Activated naive CD4-positive, alpha-beta T cell treated with anti-CD3 and anti-CD28 coated beads, Interleukin-2, amount 50 U/mL, for 72 hours (primary cell): ENCODE results near the gene GRPEL2. TPM values are rescaled to one million over a fixed set of nuclear protein-coding genes. Genes with fewer than 3 reads are reported as not detected.

Source experiments
- ATAC-seq, 2 donors: fragments of 150-1000 bp; cut with Tn5 transposase; 2 replicates each; pipeline ENCODE4 v1.10.0; 2021; ENCODE audit warnings: mild to moderate bottlenecking in 2 of 2, moderate library complexity in 2 of 2
- DNase-seq, 2 donors: peaks; one replicate each; pipeline ENCODE4 v3.0.0; 2021 to 2022; ENCODE audit warnings: low spot score in 2 of 2
- H3K27ac Mint-ChIP-seq, 2 donors: one replicate each; pipeline ENCODE4 v1.8.0; 2022; ENCODE audit warnings: mild to moderate bottlenecking in 2 of 2, mixed read lengths in 2 of 2
- H3K36me3 Mint-ChIP-seq, 2 donors: one replicate each; pipeline ENCODE4 v1.8.0; 2022; ENCODE audit warnings: mixed read lengths in 2 of 2
- H3K9me3 Mint-ChIP-seq, 2 donors: one replicate each; pipeline ENCODE4 v1.8.0; 2022; ENCODE audit warnings: mixed read lengths in 2 of 2
- total RNA-seq, 2 donors: library from RNA; stranded (reverse); gene quantifications; one replicate each; pipeline ENCODE4 v1.2.3, GENCODE V29; 2022

The GRPEL2 gene
- total RNA-seq = 10 to 100 TPM; 26.9 to 43.0 TPM

DNA sequence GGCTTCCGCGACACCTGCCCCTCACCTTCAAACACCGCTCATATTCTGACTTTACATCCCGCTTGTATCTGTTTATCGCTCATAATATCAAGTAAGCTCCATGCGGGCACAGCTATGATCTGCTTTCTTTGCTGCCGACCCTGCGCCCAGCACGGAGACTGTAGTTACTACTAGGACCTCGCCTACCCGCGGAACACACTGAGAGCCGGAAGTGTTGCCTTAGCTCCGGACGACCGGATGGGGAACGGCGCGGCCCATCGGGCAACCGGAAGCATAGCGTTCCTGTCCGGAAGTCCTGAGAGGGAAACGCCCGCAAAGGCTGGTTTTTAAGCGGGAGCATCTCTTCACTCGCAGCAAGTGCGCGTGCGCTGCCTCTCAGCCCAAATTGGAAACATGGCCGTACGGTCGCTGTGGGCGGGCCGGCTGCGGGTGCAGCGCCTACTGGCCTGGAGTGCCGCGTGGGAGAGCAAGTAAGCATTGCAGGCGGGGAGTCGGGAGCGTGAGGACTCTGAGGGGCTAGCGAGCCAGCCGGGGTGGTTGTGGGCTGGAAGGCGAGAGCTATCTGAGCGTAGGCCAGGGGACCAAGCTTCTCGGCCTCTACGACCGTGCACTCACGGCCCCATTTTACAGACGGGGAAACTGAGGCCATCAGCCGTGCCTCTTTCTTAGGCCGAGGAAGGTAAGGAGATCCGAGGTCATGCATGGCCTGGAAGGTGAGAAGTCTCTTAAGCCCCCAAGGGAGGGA is at the start of gene GRPEL2:
Gene GRPEL2 (plus strand): TSS at position 353 of the 745 bp plus-strand sequence. CDS start 41 bp downstream, at position 394.
- peak; percentile 90 to 97 for DNase-seq
- ATAC-seq = peak; percentile 95 to 96
- Mint-ChIP-seq H3K9me3 (no peaks in the 10 kb centered on the region), H3K36me3 (peaks cover 49 to 53% of the 10 kb centered on the region in 2 donors), H3K27ac (peak within 1 kb of the TSS; percentile 91 to 96)

DNA sequence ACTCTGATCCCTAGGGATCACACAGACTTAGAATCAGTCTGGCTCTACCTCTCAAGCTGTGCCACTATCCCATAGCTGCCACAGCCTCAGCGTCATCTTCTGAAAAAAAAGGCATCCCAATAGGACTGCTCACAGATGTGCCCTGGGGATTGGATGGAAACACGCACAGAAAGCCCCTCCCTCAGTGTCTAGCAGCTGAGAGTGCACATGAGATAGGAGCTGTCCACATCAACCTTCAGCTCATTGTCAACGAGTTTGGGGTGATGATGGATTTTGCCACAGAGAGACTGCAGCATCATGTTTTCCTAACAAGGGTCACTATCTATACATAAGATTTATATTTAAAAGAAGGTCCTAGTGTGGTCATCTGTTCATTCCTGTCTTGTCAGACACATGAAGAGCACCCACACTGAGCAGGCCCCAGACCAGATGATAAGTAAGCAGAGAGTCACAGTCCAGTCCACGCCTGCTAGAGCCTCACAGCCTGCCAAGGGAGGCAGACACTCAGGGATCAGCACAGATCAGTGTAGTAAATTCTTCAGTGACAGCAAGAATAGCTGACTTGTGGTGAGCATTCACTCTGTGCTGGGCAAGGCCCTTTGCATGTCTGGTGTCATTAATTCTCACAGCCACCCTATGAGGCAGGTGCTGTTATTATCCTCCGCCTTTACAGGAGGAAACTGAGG is 47.8 kb upstream of the GRPEL2 start:
- peak in 1 of 2 donors; percentile 6 for ATAC-seq
- no peaks in the 10 kb centered on the region for H3K36me3 Mint-ChIP-seq
- DNase-seq = no peak
- H3K27ac Mint-ChIP-seq = peak overlapping the region in 1 of 2 donors; percentile 39
- H3K9me3 Mint-ChIP-seq = no peaks in the 10 kb centered on the region

DNA sequence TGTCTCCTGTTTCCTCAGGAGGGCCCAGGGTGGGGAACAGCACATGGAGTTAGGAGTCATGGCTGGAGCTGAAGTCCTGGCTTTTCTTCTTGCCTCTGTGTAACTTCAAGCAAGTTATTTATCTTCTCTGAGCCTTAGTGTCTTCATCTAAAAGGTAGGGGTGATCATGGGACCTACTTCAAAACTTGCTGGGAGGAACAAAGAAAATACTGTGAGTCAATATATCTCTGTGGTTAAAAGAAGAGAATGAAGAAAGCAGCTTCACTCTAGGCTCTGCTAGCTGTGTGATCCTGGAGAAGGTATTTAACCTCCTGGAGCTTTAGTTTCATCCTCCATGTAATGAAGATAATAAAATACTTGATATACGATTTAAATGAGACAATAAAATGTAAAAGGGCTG is 47.1 kb upstream of the GRPEL2 start:
- ATAC-seq = peak; percentile 62 to 73
- Mint-ChIP-seq H3K9me3 (no peaks in the 10 kb centered on the region), H3K27ac (peak overlapping the region; percentile 27 to 39), H3K36me3 (no peaks in the 10 kb centered on the region)
- no peak for DNase-seq

DNA sequence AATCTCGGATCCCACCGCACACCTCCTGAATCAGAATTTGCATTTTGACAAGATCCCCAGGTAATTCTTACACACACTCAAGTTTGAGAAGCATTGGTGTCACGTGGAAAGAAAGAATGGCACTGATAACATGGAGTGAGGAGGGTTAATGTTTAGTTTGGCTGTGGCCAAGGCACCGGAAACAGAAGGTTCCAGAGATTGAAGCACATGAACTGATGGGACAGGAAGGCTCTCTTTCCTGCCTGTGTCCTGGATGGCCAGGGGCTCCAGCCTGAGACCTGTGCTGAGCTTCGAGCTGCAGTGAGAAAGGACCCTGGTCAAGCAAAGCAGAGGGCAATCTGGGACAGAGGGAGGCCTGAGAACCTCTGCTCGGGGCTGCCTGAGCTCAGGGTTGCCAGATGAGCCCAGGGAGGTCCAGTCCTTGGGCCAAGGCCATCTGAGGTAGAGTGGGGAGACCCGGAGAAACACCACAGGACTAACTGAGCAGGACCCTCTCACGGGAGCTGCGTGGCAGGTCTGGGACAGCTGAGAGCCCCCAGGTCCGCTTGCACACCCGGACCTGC is 46.4 kb upstream of the GRPEL2 start:
- no peak for DNase-seq
- Mint-ChIP-seq H3K27ac (peak overlapping the region in 1 of 2 donors; percentile 39), H3K9me3 (no peaks in the 10 kb centered on the region), H3K36me3 (no peaks in the 10 kb centered on the region)
- ATAC-seq = no peak

DNA sequence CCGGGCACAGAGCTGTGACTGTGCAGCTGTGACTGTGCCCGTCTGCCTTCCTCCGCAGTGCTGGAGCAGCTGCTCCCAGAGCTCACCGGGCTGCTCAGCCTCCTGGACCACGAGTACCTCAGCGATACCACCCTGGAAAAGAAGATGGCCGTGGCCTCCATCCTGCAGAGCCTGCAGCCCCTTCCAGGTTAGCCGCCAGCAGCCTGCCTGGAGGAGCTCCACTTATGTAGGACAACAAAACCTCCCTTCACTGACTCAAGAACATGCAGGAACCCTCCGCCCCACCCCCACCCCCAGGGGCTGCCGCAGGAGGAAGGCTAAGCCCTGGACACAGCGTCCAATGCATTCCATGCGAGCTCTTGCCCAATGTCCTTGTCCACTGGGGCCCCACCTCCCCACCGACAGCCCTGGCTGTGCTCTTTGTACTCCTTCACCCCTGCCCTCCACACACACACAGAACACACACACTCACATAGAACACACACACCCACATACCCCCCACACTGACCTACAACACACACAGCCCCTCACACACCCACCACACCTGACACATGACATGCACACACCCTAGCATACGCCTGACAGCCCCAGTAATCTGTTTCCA is 45.7 kb upstream of the GRPEL2 start:
- DNase-seq (no peak), ATAC-seq (peak in 1 of 2 donors; percentile 19)
- Mint-ChIP-seq H3K36me3 (no peaks in the 10 kb centered on the region), H3K9me3 (no peaks in the 10 kb centered on the region), H3K27ac (peak overlapping the region in 1 of 2 donors; percentile 88)

DNA sequence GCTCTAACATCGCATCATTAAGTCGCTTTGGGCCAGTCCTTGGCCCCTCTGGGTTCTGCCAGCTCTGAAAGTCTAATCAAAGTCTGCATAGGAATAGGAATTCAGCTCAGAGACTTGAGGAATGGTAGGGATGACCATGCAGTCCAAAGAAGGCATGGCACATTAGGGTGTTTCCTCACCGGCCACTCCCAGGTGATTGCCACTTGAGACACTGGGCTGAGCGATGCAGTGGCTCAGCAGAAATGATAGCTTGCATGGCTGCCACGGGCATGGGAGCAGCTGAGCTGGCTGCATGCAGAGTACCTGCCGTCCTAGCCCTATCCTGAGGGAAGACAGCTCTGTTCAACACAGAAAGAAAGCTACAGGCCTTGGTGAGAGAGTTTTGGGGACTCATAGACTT is 44.9 kb upstream of the GRPEL2 start:
- no peaks in the 10 kb centered on the region for H3K36me3 Mint-ChIP-seq
- ATAC-seq = no peak

DNA sequence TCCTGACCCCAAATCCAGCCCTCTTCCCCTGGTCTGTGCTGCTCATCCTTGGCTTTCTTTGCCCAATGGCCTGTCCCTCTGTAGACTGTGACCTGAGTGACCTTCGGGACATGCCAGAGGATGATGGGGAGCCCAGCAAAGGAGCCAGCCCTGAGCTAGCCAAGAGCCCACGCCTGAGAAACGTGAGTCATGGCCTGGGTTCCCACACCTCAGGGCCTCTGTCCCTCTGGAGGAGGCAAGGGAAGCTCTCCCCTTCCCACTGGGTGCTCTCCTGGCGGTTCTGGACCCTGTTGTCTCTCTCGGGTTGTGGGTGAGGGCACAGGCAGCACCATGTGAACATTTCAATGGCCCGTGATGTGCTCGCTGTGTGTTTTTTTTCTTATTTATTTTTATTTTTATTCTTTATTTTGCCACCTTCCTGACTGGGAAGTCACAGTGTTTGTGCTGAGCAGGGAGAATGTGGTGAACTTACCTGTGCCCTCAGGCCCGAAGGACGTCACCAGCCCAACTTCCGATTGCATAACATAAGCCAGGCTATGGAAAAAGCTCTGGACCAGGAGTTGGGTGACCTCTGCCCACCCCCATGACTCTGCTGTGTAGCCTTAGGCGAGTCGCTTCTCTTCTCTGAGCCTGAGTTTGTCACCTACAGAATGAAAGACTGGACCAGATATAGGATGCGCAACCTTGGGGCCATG is 44.1 kb upstream of the GRPEL2 start:
- no peak overlapping the region for H3K27ac Mint-ChIP-seq
- H3K36me3 Mint-ChIP-seq = no peaks in the 10 kb centered on the region
- no peaks in the 10 kb centered on the region for H3K9me3 Mint-ChIP-seq
- DNase-seq (no peak), ATAC-seq (no peak)

More for the DNA sequence above, 44.9 kb upstream of the GRPEL2 start:
- H3K27ac Mint-ChIP-seq = no peak overlapping the region
- no peak for DNase-seq
- no peaks in the 10 kb centered on the region for H3K9me3 Mint-ChIP-seq

DNA sequence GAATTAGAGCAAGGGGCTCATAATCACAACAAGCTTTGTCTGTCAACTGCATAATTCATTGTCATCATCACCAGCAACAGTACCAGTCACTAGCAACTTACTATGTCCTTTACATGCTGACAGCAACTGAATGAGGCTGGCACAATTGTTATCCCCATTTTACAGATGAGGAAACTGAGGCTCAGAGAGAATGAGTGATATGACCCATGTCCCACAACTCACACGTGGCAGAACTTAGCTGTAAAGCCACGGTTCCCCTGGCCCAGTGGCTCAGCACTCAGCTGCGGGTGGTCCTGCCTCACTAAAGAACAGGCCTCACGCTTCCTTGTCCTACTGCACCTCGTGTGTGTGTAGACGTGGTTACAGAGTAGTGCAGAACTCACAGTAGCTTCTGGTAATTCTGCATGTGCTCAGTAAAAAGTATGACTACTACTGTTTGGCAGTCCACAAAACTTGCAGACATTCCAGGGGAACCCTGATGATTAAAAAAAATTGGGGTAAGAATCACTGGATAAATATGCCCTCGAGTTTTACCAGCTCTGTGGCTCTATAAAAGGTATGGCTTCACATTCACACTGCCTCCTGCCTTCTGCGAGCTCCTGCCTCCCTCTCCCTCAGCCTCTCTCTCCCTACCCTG is 43.4 kb upstream of the GRPEL2 start:
- ATAC-seq = no peak
- Mint-ChIP-seq H3K27ac (peak overlapping the region in 1 of 2 donors; percentile 72), H3K36me3 (no peaks in the 10 kb centered on the region), H3K9me3 (no peaks in the 10 kb centered on the region)
- no peak for DNase-seq

- H3K27ac Mint-ChIP-seq = peak overlapping the region in 1 of 2 donors; percentile 72
- no peaks in the 10 kb centered on the region for H3K36me3 Mint-ChIP-seq
- H3K9me3 Mint-ChIP-seq = no peaks in the 10 kb centered on the region
- DNase-seq (no peak), ATAC-seq (no peak)
These were observed 42.7 kb upstream of the GRPEL2 start for GRCh38 chr5:149302641-149303040.

DNA sequence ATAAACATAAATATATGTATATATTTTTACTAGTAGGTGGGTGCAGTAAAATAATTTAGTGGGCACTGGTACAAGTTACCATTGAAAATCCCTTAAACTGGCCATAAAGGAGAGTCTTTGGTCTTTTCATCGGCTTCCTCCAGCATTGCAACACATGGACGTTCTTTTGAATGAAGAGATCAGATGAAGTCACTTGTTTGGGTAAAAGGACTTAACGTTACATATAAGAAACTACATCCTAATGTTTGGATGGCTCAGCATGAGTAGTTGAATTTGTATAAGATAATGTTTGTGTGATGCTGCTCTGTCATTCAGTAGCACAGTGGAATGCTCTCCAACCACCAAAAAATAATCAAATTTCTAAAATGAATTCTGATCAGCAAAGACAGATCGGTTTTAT is 42.1 kb upstream of the GRPEL2 start:
- ATAC-seq (no peak), DNase-seq (no peak)
- Mint-ChIP-seq H3K36me3 (no peaks in the 10 kb centered on the region), H3K9me3 (no peaks in the 10 kb centered on the region), H3K27ac (no peak overlapping the region)

DNA sequence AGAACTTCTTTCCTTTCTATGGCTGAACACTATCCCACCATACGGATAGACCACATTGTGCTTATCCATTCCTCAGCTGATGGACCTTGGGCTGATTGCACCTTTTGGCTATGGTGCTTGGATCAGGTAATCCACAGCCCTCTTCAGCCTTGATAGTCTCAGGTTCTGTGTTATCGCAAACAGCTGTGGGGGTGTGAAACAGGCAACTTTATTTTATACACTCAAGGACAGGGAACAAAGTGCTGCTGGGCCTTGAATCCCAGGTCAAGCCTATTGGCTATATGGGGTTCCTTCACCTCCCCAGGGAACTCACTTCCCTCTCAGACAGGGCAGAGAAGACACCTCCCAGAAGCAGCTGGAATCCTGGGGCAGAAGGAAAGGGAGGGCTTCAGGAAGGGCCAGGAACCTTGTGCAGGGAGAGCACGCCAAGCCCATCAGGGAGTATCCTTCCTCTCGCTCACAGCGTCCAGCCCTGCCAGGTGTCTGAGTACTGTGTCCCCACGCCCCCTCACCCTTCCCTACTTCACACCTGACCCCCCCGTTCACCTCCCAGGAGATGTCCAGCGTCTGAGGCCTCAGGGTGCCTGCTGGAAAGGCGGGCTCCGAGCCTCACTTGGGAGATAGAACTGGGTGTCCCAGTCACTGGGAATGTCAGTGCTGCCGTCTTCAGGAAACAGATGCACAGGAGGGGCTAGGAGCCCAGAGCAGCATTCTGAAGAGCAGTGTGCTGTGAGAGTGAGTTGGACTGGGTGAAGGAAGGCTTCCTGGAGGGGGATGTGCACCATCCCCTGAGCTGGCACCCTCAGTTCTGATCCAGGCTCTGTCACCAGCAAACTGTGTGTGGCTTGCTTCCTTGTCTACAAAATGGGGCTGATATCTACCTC is 40.9 kb upstream of the GRPEL2 start:
- no peak overlapping the region for H3K27ac Mint-ChIP-seq
- ATAC-seq = no peak

GRCh38 chr5:149309354-149309753 is 35.9 kb upstream of the GRPEL2 start:
- no peaks in the 10 kb centered on the region for H3K9me3 Mint-ChIP-seq
- ATAC-seq = no peak
- no peak overlapping the region for H3K27ac Mint-ChIP-seq
- H3K36me3 Mint-ChIP-seq = no peaks in the 10 kb centered on the region
- no peak for DNase-seq

More for the DNA sequence above, 40.9 kb upstream of the GRPEL2 start:
- DNase-seq = no peak
- Mint-ChIP-seq H3K36me3 (no peaks in the 10 kb centered on the region), H3K9me3 (no peaks in the 10 kb centered on the region)

DNA sequence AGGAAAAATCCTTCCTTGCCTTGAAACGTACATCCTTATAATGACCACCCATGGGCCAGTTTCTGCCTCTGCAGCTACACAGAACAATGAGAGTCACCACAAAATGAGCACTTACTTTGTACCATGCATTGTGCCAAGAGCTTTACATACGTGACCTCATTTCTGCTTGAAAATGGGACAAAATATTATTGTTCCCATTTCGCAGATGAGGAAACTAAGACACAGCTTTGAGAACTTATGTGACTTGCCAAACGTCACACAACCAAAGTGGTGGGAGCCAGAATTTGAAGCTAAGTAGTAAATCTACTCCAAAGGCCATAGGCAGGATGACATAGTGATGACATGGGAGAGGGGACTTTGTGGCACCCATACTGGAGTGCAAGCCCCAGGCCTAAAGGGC is 34.8 kb upstream of the GRPEL2 start:
- H3K27ac Mint-ChIP-seq = no peak overlapping the region
- ATAC-seq (no peak), DNase-seq (no peak)
- no peaks in the 10 kb centered on the region for H3K36me3 Mint-ChIP-seq
- H3K9me3 Mint-ChIP-seq = no peaks in the 10 kb centered on the region

DNA sequence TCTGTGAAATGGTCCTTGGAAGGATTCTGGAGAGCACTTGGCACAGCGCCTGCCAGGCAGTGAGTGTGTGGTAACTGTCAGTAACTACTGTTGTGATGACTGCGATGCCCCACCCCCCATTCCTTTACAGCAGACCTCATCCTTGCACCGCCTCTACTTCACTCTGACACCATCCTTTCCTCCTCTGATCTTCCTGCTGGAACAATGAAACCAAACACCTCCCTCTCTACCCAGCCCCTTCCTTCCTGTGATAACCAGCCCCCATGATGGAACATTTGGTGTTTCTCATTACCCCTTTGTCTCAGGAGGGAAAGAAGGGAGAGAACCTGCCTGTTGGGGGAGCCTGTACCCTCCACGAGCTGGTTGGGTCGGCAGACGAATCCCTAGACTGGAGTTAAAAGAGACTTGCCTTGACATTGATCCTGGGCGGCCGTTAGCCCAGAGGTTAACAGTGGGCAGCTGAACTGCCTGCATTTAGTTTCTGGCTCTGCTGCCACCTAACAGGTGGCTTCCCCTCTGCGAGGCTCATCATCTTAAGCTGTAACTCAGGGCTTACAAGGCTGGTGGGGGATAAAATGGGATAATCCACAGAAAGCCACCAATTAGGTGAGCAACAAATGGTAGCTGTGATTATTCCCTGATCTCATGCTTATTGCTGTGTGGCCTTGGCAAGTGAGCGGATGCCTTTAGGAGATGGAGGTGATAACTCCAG is 34.2 kb upstream of the GRPEL2 start:
- Mint-ChIP-seq H3K27ac (peak overlapping the region in 1 of 2 donors; percentile 73), H3K9me3 (no peaks in the 10 kb centered on the region), H3K36me3 (no peaks in the 10 kb centered on the region)
- no peak for DNase-seq
- ATAC-seq = no peak
